Gastroesophageal sphincter (tissue), 4 donors: ENCODE results near the gene HEMGN. TPM values are rescaled to one million over a fixed set of nuclear protein-coding genes. Genes with fewer than 3 reads are reported as not detected.

Source experiments
- ATAC-seq: fragments of 150-250 bp; one replicate; pipeline ENCODE4 v1.9.1; 2016; ENCODE audit warnings: mild to moderate bottlenecking, moderate library complexity
- H3K27ac ChIP-seq, 4 donors: fragments of 200-600 bp; sonication (generic) in 3 of 4; 1 replicate in 3 of 4; 2 replicates in 1 of 4; pipeline ENCODE4 v1.5.1; 2016 to 2019
- H3K27me3 ChIP-seq: fragments of 200-600 bp; sonication (generic); one replicate; pipeline ENCODE4 v1.5.1; 2019
- H3K36me3 ChIP-seq, 2 donors: fragments of 200-600 bp; sonication (generic); one replicate each; pipeline ENCODE4 v1.5.1; 2019; ENCODE audit warnings: control low read depth in 1 of 2
- H3K4me1 ChIP-seq, 3 donors: fragments of 200-600 bp; sonication (generic); 1 replicate in 2 of 3; 2 replicates in 1 of 3; pipeline ENCODE4 v1.5.1; 2016 to 2019; ENCODE audit warnings: control low read depth in 2 of 3
- H3K4me3 ChIP-seq, 2 donors: fragments of 200-600 bp; sonication (generic); one replicate each; pipeline ENCODE4 v1.5.1; 2019; ENCODE audit warnings: mild to moderate bottlenecking in 1 of 2, moderate library complexity in 1 of 2
- H3K9me3 ChIP-seq, 3 donors: fragments of 200-600 bp; sonication (generic); one replicate each; pipeline ENCODE4 v1.5.1; 2017 to 2019; ENCODE audit warnings: control low read depth in 2 of 3
- CTCF ChIP-seq, 4 experiments: fragments of 200-600 bp in 2 of 4; fragments of 450-650 bp in 2 of 4; sonication (generic) in 1 of 4; IDR thresholded peaks; one replicate each; pipeline ENCODE4 v1.5.1; 2017 to 2019; ENCODE audit warnings: antibody characterized with exemption in 4 of 4, mild to moderate bottlenecking in 2 of 4, moderate library complexity in 2 of 4
- EP300 ChIP-seq: sonication (generic); formaldehyde crosslinking; IDR thresholded peaks from one replicate; pipeline ENCODE4 v1.6.1; 2017; ENCODE audit warnings: antibody characterized with exemption, mild to moderate bottlenecking
- POLR2A ChIP-seq, 2 donors: fragments of 450-650 bp; IDR thresholded peaks; one replicate each; pipeline ENCODE4 v1.6.1; 2017; ENCODE audit warnings: antibody characterized with exemption in 2 of 2, mild to moderate bottlenecking in 2 of 2, moderate library complexity in 1 of 2
- POLR2AphosphoS5 ChIP-seq: sonication (generic); formaldehyde crosslinking; IDR thresholded peaks from one replicate; pipeline ENCODE4 v1.6.1; 2017; ENCODE audit warnings: antibody characterized with exemption
- WGBS, 2 donors: methylation state at CpG; one replicate each; pipeline ENCODE4 v1.1.5; 2018; ENCODE audit warnings: low coverage in 1 of 2; 5-methylcytosine and 5-hydroxymethylcytosine counted together
- total RNA-seq, 4 donors: library from RNA; depleted of rRNA; stranded (reverse); fragments of >200 nt; gene quantifications; one replicate each; pipeline ENCODE4 v1.1.0, GENCODE V29; 2016

HEMGN gene
- total RNA-seq, 4 donors from 2014 or later, result not detected

GRCh38 chr9:97895695-97896332 lies 42.2 kb downstream of the HEMGN start:
- TF ChIP-seq EP300 (no peak), CTCF (IDR thresholded peaks at IDR 0.05) (no peak), POLR2AphosphoS5 (no peak), POLR2A (IDR thresholded peaks at IDR 0.05) (no peak)
- Histone ChIP-seq H3K27me3 (no peaks in the 10 kb centered on the region), H3K4me1 (peaks cover 0 to 4% (median 0%) of the 10 kb centered on the region in 3 donors), H3K9me3 (peaks cover 0 to 15% (median 0%) of the 10 kb centered on the region in 3 donors), H3K36me3 (peaks cover 0 to 53% of the 10 kb centered on the region in 2 donors), H3K4me3 (no peak overlapping the region), H3K27ac (no peak overlapping the region)
- WGBS, 2 donors, result 76 to 100% methylated on average over 2 to 5 of the region's 6 CpGs
- no peak for ATAC-seq

- Histone ChIP-seq H3K36me3 (peaks cover 0 to 52% of the 10 kb centered on the region in 2 donors), H3K9me3 (peaks cover 0 to 15% (median 0%) of the 10 kb centered on the region in 3 donors), H3K4me3 (no peak overlapping the region), H3K27ac (no peak overlapping the region), H3K4me1 (no peaks in the 10 kb centered on the region), H3K27me3 (no peaks in the 10 kb centered on the region)
- TF ChIP-seq POLR2A (IDR thresholded peaks at IDR 0.05), result no peak
- no peak for TF ChIP-seq POLR2AphosphoS5
- TF ChIP-seq CTCF (IDR thresholded peaks at IDR 0.05), result no peak
- no peak for TF ChIP-seq EP300
- ATAC-seq, result no peak
- 83 to 89% methylated on average over 1 of the region's 1 CpG for WGBS, 2 donors
These were observed 42.8 kb downstream of the HEMGN start for GRCh38 chr9:97895211-97895610.

DNA sequence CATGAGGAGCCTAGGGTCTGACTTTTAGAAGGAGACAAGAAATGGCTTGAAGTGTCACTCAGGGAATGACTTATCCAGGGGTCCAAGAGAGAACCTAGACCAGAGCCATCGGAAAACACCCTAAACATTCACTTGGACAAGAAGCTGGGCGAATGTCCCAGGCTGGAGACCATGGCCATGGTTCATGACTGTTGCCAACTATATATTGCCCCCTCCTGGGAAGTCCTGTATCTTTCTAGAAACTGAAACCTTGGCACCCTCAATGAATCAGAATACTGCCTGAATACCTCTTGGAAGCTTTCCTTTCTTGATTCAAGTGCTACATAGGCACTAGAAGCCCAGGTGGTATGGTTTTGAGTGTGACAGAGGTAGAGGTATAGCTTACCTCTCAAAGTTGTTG lies 45.6 kb downstream of the HEMGN start:
- Histone ChIP-seq H3K9me3 (peaks cover 0 to 15% (median 0%) of the 10 kb centered on the region in 3 donors), H3K4me3 (no peak overlapping the region), H3K36me3 (peaks cover 0 to 29% of the 10 kb centered on the region in 2 donors), H3K27me3 (no peaks in the 10 kb centered on the region), H3K27ac (no peak overlapping the region), H3K4me1 (no peaks in the 10 kb centered on the region)
- WGBS, 2 donors, result 82 to 83% methylated on average over 2 of the region's 2 CpGs
- TF ChIP-seq POLR2A (IDR thresholded peaks at IDR 0.05) (no peak), EP300 (no peak), POLR2AphosphoS5 (no peak), CTCF (IDR thresholded peaks at IDR 0.05) (no peak)
- ATAC-seq, result no peak

- Histone ChIP-seq H3K4me3 (no peak overlapping the region), H3K36me3 (peaks cover 0 to 22% of the 10 kb centered on the region in 2 donors), H3K4me1 (no peaks in the 10 kb centered on the region), H3K27me3 (no peaks in the 10 kb centered on the region), H3K27ac (no peak overlapping the region), H3K9me3 (peaks cover 0 to 15% (median 0%) of the 10 kb centered on the region in 3 donors)
- no peak for TF ChIP-seq EP300
- TF ChIP-seq POLR2AphosphoS5, result no peak
- TF ChIP-seq POLR2A (IDR thresholded peaks at IDR 0.05), result no peak
- TF ChIP-seq CTCF (IDR thresholded peaks at IDR 0.05), result no peak
- 40 to 56% methylated on average over 1 to 2 of the region's 5 CpGs for WGBS, 2 donors
- ATAC-seq, result no peak
These were observed 46.2 kb downstream of the HEMGN start for GRCh38 chr9:97891736-97892135.
